BLaER1 (cell line): ENCODE measurements around the gene DNM1.
"Not testable (repeated sequence)": the region's sequence is repeated elsewhere in the genome, so short reads cannot be mapped to it uniquely, and the experiment has no call there.

Experiments
- H3K27ac ChIP-seq: shearing (Covaris generic); formaldehyde crosslinking; 2 replicates; pipeline ENCODE4 v1.8.1; 2022
- H3K27me3 ChIP-seq: shearing (Covaris generic); formaldehyde crosslinking; 2 replicates; pipeline ENCODE4 v1.8.1; 2022
- H3K36me3 ChIP-seq: shearing (Covaris generic); formaldehyde crosslinking; 2 replicates; pipeline ENCODE4 v1.8.1; 2022
- H3K4me1 ChIP-seq: shearing (Covaris generic); formaldehyde crosslinking; 2 replicates; pipeline ENCODE4 v1.8.1; 2022
- H3K4me2 ChIP-seq: shearing (Covaris generic); formaldehyde crosslinking; 2 replicates; pipeline ENCODE4 v1.8.1; 2022
- H3K4me3 ChIP-seq: shearing (Covaris generic); formaldehyde crosslinking; 2 replicates; pipeline ENCODE4 v1.8.1; 2022
- H3K9ac ChIP-seq: shearing (Covaris generic); formaldehyde crosslinking; 2 replicates; pipeline ENCODE4 v1.8.1; 2022
- H3K9me3 ChIP-seq: shearing (Covaris generic); formaldehyde crosslinking; 2 replicates; pipeline ENCODE4 v1.8.1; 2022
- H4K20me1 ChIP-seq: shearing (Covaris generic); formaldehyde crosslinking; 2 replicates; pipeline ENCODE4 v1.8.1; 2022
- Cebpa-rat ChIP-seq: shearing (Covaris generic); IDR thresholded peaks from 2 replicates; pipeline ENCODE4 v1.8.1; 2022

Gene DNM1

GRCh38 chr9:128275198-128276007, 72.2 kb downstream of the DNM1 start, which contains the start of gene GOLGA2:
TSS of gene GOLGA2 (minus strand) at chr9:128276007. CDS start at chr9:128275976, 31 bp downstream.
- peaks cover 52% of the 10 kb centered on the region for H3K4me1 ChIP-seq
- H3K9ac ChIP-seq: peak within 1 kb of the TSS; percentile 86
- no peaks in the 10 kb centered on the region for H3K27me3 ChIP-seq
- H3K4me3 ChIP-seq: peak within 1 kb of the TSS; percentile 87
- peaks cover 33% of the 10 kb centered on the region for H3K36me3 ChIP-seq
- no peaks in the 10 kb centered on the region for H3K9me3 ChIP-seq
- no peak for TF ChIP-seq Cebpa-rat
- peak within 1 kb of the TSS; percentile 83 for H3K27ac ChIP-seq
- H3K4me2 ChIP-seq: peak within 1 kb of the TSS; percentile 100
- H4K20me1 ChIP-seq: peaks cover 14% of the 10 kb centered on the region; the same call in 1 of the 2 replicates

- Histone ChIP-seq H3K9ac (peak within 1 kb of the TSS; percentile 86), H3K27me3 (no peaks in the 10 kb centered on the region), H3K9me3 (no peaks in the 10 kb centered on the region), H3K4me3 (peak within 1 kb of the TSS; percentile 87), H4K20me1 (peaks cover 14% of the 10 kb centered on the region; the same call in 1 of the 2 replicates), H3K36me3 (peaks cover 26% of the 10 kb centered on the region), H3K27ac (peak within 1 kb of the TSS; percentile 83), H3K4me2 (peak within 1 kb of the TSS; percentile 100), H3K4me1 (peaks cover 52% of the 10 kb centered on the region)
- TF ChIP-seq Cebpa-rat: no peak
These were observed 72.9 kb downstream of the DNM1 start, which contains the start of gene SWI5 for GRCh38 chr9:128276008-128276573. TSS of gene SWI5 (plus strand) at chr9:128276276.

- H4K20me1 ChIP-seq: peaks cover 14% of the 10 kb centered on the region; the same call in 1 of the 2 replicates
- TF ChIP-seq Cebpa-rat: no peak
- H3K27me3 ChIP-seq: no peaks in the 10 kb centered on the region
- peak overlapping the region; percentile 86 for H3K9ac ChIP-seq
- no peaks in the 10 kb centered on the region for H3K9me3 ChIP-seq
- peak overlapping the region; percentile 87 for H3K4me3 ChIP-seq
- peaks cover 52% of the 10 kb centered on the region for H3K4me1 ChIP-seq
- H3K27ac ChIP-seq: peak overlapping the region; percentile 79
- H3K4me2 ChIP-seq: peak overlapping the region; percentile 100
- peaks cover 20% of the 10 kb centered on the region for H3K36me3 ChIP-seq
These were observed 73.5 kb downstream of the DNM1 start for GRCh38 chr9:128276574-128277270.

- H3K36me3 ChIP-seq, H3K9me3 ChIP-seq, H4K20me1 ChIP-seq, H3K27me3 ChIP-seq: not testable (repeated sequence)
- H3K9ac ChIP-seq: peak overlapping the region; percentile 57; the same call in 1 of the 2 replicates
- peak overlapping the region; percentile 100 for H3K4me2 ChIP-seq
- H3K27ac ChIP-seq: peak overlapping the region; percentile 69
- H3K4me1 ChIP-seq: peaks cover 52% of the 10 kb centered on the region
- 0 out of 2 replicates have a peak overlapping the region, but pooled peaks have one; percentile 5 for H3K4me3 ChIP-seq
These were observed 76.2 kb downstream of the DNM1 start for GRCh38 chr9:128279088-128280073.

GRCh38 chr9:128280084-128280622, 77.0 kb downstream of the DNM1 start:
- Histone ChIP-seq H3K4me3 (no peak overlapping the region), H3K27me3 (no peaks in the 10 kb centered on the region), H4K20me1 (peaks cover 2% of the 10 kb centered on the region; the same call in 1 of the 2 replicates), H3K4me2 (peak overlapping the region; percentile 100), H3K4me1 (peaks cover 52% of the 10 kb centered on the region), H3K9ac (no peak overlapping the region), H3K9me3 (no peaks in the 10 kb centered on the region), H3K27ac (no peak overlapping the region), H3K36me3 (no peaks in the 10 kb centered on the region)
- TF ChIP-seq Cebpa-rat: no peak

- peaks cover 20% of the 10 kb centered on the region for H3K36me3 ChIP-seq
- H3K4me3 ChIP-seq: no peak overlapping the region
- no peak for TF ChIP-seq Cebpa-rat
- H3K4me1 ChIP-seq: peaks cover 45% of the 10 kb centered on the region
- H3K27ac ChIP-seq: no peak overlapping the region
- no peak overlapping the region for H3K4me2 ChIP-seq
- no peaks in the 10 kb centered on the region for H4K20me1 ChIP-seq
- H3K27me3 ChIP-seq: no peaks in the 10 kb centered on the region
- no peaks in the 10 kb centered on the region for H3K9me3 ChIP-seq
- H3K9ac ChIP-seq: no peak overlapping the region
These were observed 79.3 kb downstream of the DNM1 start for GRCh38 chr9:128282500-128282899.

- peak overlapping the region; percentile 55 for H3K4me2 ChIP-seq
- no peak overlapping the region for H3K9ac ChIP-seq
- H3K9me3 ChIP-seq: no peaks in the 10 kb centered on the region
- H3K4me1 ChIP-seq: peaks cover 18% of the 10 kb centered on the region
- no peak overlapping the region for H3K4me3 ChIP-seq
- H4K20me1 ChIP-seq: no peaks in the 10 kb centered on the region
- peak overlapping the region; percentile 58 for H3K27ac ChIP-seq
- no peaks in the 10 kb centered on the region for H3K27me3 ChIP-seq
- no peak for TF ChIP-seq Cebpa-rat
- H3K36me3 ChIP-seq: peaks cover 33% of the 10 kb centered on the region
These were observed 82.0 kb downstream of the DNM1 start for GRCh38 chr9:128285033-128285784.

GRCh38 chr9:128286440-128286839, 83.3 kb downstream of the DNM1 start:
- TF ChIP-seq Cebpa-rat: no peak
- Histone ChIP-seq H3K9me3 (no peaks in the 10 kb centered on the region), H3K27ac (0 out of 2 replicates have a peak overlapping the region, but pooled peaks have one; percentile 22), H3K9ac (no peak overlapping the region), H4K20me1 (no peaks in the 10 kb centered on the region), H3K4me3 (no peak overlapping the region), H3K4me2 (no peak overlapping the region), H3K36me3 (peaks cover 33% of the 10 kb centered on the region), H3K27me3 (no peaks in the 10 kb centered on the region), H3K4me1 (peaks cover 16% of the 10 kb centered on the region)
